Liver (tissue), 9 donors: ENCODE measurements around the gene ALDH1L1. TPM values are rescaled to one million over a fixed set of nuclear protein-coding genes. Genes with fewer than 3 reads are reported as not detected.

Experiments used
- DNase-seq: peaks from one replicate; pipeline ENCODE4 v3.0.0-alpha.2; 2017; ENCODE audit warnings: low spot score
- H3K27ac ChIP-seq, 2 donors: one replicate each; pipeline ENCODE4 v1.7.0; 2013; ENCODE audit warnings: inconsistent platforms in 2 of 2, low read length in 2 of 2, control low read depth in 1 of 2, low read depth in 1 of 2, mild to moderate bottlenecking in 1 of 2
- H3K27me3 ChIP-seq, 4 donors: one replicate each; pipeline versions ENCODE4 v1.6.1 to v1.7.0; 2013; ENCODE audit warnings: low read length in 3 of 4, inconsistent platforms in 1 of 4, mild to moderate bottlenecking in 1 of 4, moderate library complexity in 1 of 4; ENCODE audit not compliant: control insufficient read depth in 4 of 4, insufficient read depth in 4 of 4
- H3K36me3 ChIP-seq, 4 donors: one replicate each; pipeline versions ENCODE4 v1.6.1 to v1.7.0; 2013; ENCODE audit warnings: low read length in 3 of 4, mild to moderate bottlenecking in 3 of 4, low read depth in 1 of 4, moderate library complexity in 1 of 4; ENCODE audit not compliant: control insufficient read depth in 4 of 4, insufficient read depth in 3 of 4
- H3K4me1 ChIP-seq, 4 donors: one replicate each; pipeline versions ENCODE4 v1.6.1 to v1.7.0; 2013; ENCODE audit warnings: low read length in 3 of 4, mild to moderate bottlenecking in 3 of 4, moderate library complexity in 1 of 4; ENCODE audit not compliant: control insufficient read depth in 4 of 4, insufficient read depth in 4 of 4
- H3K4me3 ChIP-seq, 3 donors: one replicate each; pipeline versions ENCODE4 v1.6.1 to v1.7.0; 2013; ENCODE audit warnings: low read length in 3 of 3, control low read depth in 1 of 3, low read depth in 1 of 3, mild to moderate bottlenecking in 1 of 3
- H3K9ac ChIP-seq, 2 donors: one replicate each; pipeline ENCODE4 v1.7.0; 2013; ENCODE audit warnings: low read length in 2 of 2, mild to moderate bottlenecking in 2 of 2, moderate library complexity in 2 of 2, control low read depth in 1 of 2, low read depth in 1 of 2
- H3K9me3 ChIP-seq, 4 donors: one replicate each; pipeline versions ENCODE4 v1.6.1 to v1.7.0; 2013; ENCODE audit warnings: low read length in 3 of 4; ENCODE audit not compliant: control insufficient read depth in 4 of 4
- EGR1 ChIP-seq, 2 donors: IDR thresholded peaks; 2 replicates each; pipeline ENCODE4 v1.6.1; 2016 to 2018; ENCODE audit warnings: antibody characterized with exemption in 2 of 2, low read depth in 2 of 2
- FOXA1 ChIP-seq: IDR thresholded peaks from 2 replicates; pipeline ENCODE4 v1.6.1; 2016; ENCODE audit warnings: antibody characterized with exemption
- FOXA2 ChIP-seq: IDR thresholded peaks from 2 replicates; pipeline ENCODE4 v1.6.1; 2016; ENCODE audit warnings: antibody characterized with exemption
- GABPA ChIP-seq, 2 donors: IDR thresholded peaks in 1 of 2; conservative IDR thresholded peaks in 1 of 2; 2 replicates each; pipeline ENCODE4 v1.6.1; 2016; ENCODE audit warnings: antibody characterized with exemption in 2 of 2, mild to moderate bottlenecking in 1 of 2, moderate library complexity in 1 of 2
- HNF4A ChIP-seq, 2 donors: conservative IDR thresholded peaks; 2 replicates each; pipeline ENCODE4 v1.6.1; 2016; ENCODE audit warnings: antibody characterized with exemption in 2 of 2, mild to moderate bottlenecking in 2 of 2
- JUND ChIP-seq, 2 donors: IDR thresholded peaks; 2 replicates each; pipeline ENCODE4 v1.6.1; 2016; ENCODE audit warnings: antibody characterized with exemption in 2 of 2
- NR2F2 ChIP-seq: IDR thresholded peaks from 2 replicates; pipeline ENCODE4 v1.6.1; 2016; ENCODE audit warnings: antibody characterized with exemption
- RAD21 ChIP-seq, 2 donors: IDR thresholded peaks; 2 replicates each; pipeline ENCODE4 v1.6.1; 2016; ENCODE audit warnings: antibody characterized with exemption in 2 of 2, mild to moderate bottlenecking in 2 of 2
- RXRA ChIP-seq, 2 donors: IDR thresholded peaks; 2 replicates each; pipeline ENCODE4 v1.6.1; 2017 to 2018; ENCODE audit warnings: antibody characterized with exemption in 2 of 2, mild to moderate bottlenecking in 1 of 2
- SP1 ChIP-seq: IDR thresholded peaks from 2 replicates; pipeline ENCODE4 v1.6.1; 2018; ENCODE audit warnings: antibody characterized with exemption, mild to moderate bottlenecking
- TAF1 ChIP-seq: conservative IDR thresholded peaks from 2 replicates; pipeline ENCODE4 v1.6.1; 2016; ENCODE audit warnings: antibody characterized with exemption, mild to moderate bottlenecking
- YY1 ChIP-seq: IDR thresholded peaks from 2 replicates; pipeline ENCODE4 v1.6.1; 2016; ENCODE audit warnings: antibody characterized with exemption, mild to moderate bottlenecking
- WGBS: extraction: QIAGEN DNeasy Blood & Tissue Kit; methylation state at CpG from one replicate; pipeline ENCODE4 v1.1.7; 2013; 5-methylcytosine and 5-hydroxymethylcytosine counted together
- polyA plus RNA-seq, 2 donors: library from polyadenylated mRNA; stranded (reverse) in 1 of 2; unstranded in 1 of 2; fragments of 200-250 nt in 1 of 2; fragments of >200 nt in 1 of 2; fragmentation: Nextera tagmentation in 1 of 2; extraction: Ambion mirVana in 1 of 2; gene quantifications; one replicate each; pipeline versions ENCODE4 v1.2.1 to v1.2.3, GENCODE V29; 2013 to 2015
- total RNA-seq, 2 donors: library from RNA; depleted of rRNA; stranded (reverse); fragments of >200 nt; gene quantifications; one replicate each; pipeline ENCODE4 v1.2.3, GENCODE V29; 2014
- TF ChIP-seq, protein P1 (sequence below): IDR thresholded peaks from 2 replicates; pipeline ENCODE4 v1.6.1; 2016; ENCODE audit warnings: antibody characterized with exemption, mild to moderate bottlenecking
- TF ChIP-seq, protein P2 (sequence below): IDR thresholded peaks from 2 replicates; pipeline ENCODE4 v1.6.1; 2016; ENCODE audit warnings: antibody characterized with exemption
- TF ChIP-seq, protein P3 (sequence below): fragments of 150-350 bp; IDR thresholded peaks from 2 replicates; pipeline ENCODE4 v1.5.1; 2017; ENCODE audit warnings: improper control_type of control experiment, low read depth, low read length; ENCODE audit not compliant: missing input control
- TF ChIP-seq, protein P4 (sequence below): IDR thresholded peaks from 2 replicates; pipeline ENCODE4 v1.6.1; 2016; ENCODE audit warnings: antibody characterized with exemption
- donor health status: healthy.
- donor health status: healthy.
- donor health status: healthy.
- donor health status: healthy.
- donor health status: healthy.

Gene ALDH1L1
- total and polyA plus RNA-seq, 4 donors = 46.7 to 234 (median 147) TPM

DNA sequence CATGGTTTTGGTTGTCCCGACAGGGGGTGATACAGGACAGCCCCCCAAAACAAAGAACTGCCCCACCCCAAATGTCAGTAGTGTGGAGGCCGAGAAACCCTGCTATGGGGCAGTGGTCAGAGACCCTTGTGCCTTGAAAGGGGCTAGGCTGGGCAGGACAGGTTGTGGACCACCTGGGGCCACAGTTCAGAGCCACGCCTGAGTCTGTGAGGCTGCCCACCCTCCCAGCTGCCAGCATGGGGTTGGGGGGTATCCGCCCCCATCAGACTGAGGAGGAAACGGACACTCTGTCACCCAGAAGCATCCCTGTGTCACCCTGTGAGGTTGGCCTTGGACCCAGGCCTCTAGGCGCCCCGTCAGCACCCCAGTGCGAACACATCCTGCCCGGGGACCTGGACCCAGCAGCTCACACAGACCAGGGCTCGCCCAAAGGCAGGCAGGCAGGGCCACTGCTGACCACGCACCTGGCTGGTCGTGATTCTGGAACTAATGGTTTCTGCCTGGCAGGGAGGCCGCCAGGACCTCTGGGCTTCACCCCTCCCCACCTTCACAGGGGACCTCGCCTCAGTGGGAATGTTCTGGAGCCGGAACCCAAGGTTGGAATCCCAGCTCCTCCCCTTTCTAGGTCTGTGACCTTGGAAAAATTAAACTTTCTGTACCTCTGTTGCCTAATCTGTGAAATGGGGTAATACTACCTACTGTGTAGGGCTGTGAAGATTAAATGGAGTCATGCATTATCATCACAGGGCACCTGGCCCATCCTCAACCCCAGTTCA is 97.8 kb downstream of the ALDH1L1 start:
- Histone ChIP-seq H3K27me3 (no peaks in the 10 kb centered on the region), H3K36me3 (no peaks in the 10 kb centered on the region), H3K4me1 (peaks cover 0 to 12% (median 4%) of the 10 kb centered on the region in 4 donors), H3K9ac (no peak overlapping the region), H3K9me3 (no peaks in the 10 kb centered on the region), H3K27ac (no peak overlapping the region), H3K4me3 (no peak overlapping the region)
- DNase-seq = no peak
- 97% methylated on average over 15 of the region's 15 CpGs for WGBS
- TF ChIP-seq, protein P1, sequence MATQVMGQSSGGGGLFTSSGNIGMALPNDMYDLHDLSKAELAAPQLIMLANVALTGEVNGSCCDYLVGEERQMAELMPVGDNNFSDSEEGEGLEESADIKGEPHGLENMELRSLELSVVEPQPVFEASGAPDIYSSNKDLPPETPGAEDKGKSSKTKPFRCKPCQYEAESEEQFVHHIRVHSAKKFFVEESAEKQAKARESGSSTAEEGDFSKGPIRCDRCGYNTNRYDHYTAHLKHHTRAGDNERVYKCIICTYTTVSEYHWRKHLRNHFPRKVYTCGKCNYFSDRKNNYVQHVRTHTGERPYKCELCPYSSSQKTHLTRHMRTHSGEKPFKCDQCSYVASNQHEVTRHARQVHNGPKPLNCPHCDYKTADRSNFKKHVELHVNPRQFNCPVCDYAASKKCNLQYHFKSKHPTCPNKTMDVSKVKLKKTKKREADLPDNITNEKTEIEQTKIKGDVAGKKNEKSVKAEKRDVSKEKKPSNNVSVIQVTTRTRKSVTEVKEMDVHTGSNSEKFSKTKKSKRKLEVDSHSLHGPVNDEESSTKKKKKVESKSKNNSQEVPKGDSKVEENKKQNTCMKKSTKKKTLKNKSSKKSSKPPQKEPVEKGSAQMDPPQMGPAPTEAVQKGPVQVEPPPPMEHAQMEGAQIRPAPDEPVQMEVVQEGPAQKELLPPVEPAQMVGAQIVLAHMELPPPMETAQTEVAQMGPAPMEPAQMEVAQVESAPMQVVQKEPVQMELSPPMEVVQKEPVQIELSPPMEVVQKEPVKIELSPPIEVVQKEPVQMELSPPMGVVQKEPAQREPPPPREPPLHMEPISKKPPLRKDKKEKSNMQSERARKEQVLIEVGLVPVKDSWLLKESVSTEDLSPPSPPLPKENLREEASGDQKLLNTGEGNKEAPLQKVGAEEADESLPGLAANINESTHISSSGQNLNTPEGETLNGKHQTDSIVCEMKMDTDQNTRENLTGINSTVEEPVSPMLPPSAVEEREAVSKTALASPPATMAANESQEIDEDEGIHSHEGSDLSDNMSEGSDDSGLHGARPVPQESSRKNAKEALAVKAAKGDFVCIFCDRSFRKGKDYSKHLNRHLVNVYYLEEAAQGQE = no peak
- TF ChIP-seq FOXA1 = no peak
- TF ChIP-seq EGR1 (IDR thresholded peaks at IDR 0.05; ENCODE audit: low read depth in 2 of 2) = no peak
- no peak for TF ChIP-seq RAD21 (IDR thresholded peaks at IDR 0.05)
- TF ChIP-seq JUND (IDR thresholded peaks at IDR 0.05) = no peak
- TF ChIP-seq TAF1 = no peak
- TF ChIP-seq, protein P2, sequence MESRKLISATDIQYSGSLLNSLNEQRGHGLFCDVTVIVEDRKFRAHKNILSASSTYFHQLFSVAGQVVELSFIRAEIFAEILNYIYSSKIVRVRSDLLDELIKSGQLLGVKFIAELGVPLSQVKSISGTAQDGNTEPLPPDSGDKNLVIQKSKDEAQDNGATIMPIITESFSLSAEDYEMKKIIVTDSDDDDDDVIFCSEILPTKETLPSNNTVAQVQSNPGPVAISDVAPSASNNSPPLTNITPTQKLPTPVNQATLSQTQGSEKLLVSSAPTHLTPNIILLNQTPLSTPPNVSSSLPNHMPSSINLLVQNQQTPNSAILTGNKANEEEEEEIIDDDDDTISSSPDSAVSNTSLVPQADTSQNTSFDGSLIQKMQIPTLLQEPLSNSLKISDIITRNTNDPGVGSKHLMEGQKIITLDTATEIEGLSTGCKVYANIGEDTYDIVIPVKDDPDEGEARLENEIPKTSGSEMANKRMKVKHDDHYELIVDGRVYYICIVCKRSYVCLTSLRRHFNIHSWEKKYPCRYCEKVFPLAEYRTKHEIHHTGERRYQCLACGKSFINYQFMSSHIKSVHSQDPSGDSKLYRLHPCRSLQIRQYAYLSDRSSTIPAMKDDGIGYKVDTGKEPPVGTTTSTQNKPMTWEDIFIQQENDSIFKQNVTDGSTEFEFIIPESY = no peak
- TF ChIP-seq NR2F2 = no peak
- TF ChIP-seq RXRA (IDR thresholded peaks at IDR 0.05) = no peak
- no peak for TF ChIP-seq FOXA2
- TF ChIP-seq GABPA (IDR thresholded peaks at IDR 0.05 in 1 of 2, conservative IDR thresholded peaks at IDR 0.05 in 1 of 2) = no peak
- TF ChIP-seq, protein P3, sequence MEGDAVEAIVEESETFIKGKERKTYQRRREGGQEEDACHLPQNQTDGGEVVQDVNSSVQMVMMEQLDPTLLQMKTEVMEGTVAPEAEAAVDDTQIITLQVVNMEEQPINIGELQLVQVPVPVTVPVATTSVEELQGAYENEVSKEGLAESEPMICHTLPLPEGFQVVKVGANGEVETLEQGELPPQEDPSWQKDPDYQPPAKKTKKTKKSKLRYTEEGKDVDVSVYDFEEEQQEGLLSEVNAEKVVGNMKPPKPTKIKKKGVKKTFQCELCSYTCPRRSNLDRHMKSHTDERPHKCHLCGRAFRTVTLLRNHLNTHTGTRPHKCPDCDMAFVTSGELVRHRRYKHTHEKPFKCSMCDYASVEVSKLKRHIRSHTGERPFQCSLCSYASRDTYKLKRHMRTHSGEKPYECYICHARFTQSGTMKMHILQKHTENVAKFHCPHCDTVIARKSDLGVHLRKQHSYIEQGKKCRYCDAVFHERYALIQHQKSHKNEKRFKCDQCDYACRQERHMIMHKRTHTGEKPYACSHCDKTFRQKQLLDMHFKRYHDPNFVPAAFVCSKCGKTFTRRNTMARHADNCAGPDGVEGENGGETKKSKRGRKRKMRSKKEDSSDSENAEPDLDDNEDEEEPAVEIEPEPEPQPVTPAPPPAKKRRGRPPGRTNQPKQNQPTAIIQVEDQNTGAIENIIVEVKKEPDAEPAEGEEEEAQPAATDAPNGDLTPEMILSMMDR = no peak

DNA sequence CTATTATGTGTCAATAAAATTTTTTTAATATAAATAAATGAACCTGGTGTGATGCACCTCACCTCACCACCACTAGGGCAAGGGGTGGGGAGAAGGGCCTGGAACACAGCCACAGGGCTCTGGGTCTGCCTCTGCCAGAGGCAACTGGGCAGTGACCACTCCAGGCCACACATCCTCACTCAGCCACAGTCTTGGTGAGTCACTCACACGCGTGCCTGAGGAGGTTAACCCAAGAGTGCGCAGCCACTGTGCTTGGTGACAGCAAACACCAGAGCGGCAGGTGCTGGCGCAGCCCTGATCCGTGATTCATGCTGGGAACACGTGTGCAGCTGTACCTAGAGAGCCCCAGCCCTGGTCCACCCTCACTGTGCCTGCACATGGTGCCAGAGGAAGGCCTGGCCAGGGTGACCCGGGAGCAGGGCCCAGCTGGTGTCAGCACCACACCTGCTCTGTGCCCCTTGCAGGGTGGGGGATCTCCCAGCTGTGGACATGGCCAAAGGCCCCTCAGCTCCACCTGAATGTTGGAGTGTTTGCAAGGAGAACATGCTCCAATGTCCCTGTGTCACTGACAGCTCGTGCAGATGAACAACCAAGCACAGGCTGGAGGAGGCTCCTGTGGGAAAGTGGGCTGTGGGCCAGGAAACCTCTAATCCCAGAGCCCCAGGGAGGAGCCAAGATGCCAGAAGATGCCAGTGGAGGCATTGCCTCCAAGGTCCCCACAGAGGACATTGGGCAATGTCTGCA is 98.6 kb downstream of the ALDH1L1 start:
- Histone ChIP-seq H3K36me3 (no peaks in the 10 kb centered on the region), H3K4me3 (no peak overlapping the region), H3K9me3 (no peaks in the 10 kb centered on the region), H3K27ac (peak overlapping the region in 1 of 2 donors; percentile 8), H3K4me1 (peaks cover 0 to 12% (median 4%) of the 10 kb centered on the region in 4 donors), H3K27me3 (no peaks in the 10 kb centered on the region), H3K9ac (no peak overlapping the region)
- no peak for DNase-seq
- WGBS = 92% methylated on average over 9 of the region's 9 CpGs
- no peak for TF ChIP-seq YY1
- no peak for TF ChIP-seq SP1
- TF ChIP-seq, protein P4, sequence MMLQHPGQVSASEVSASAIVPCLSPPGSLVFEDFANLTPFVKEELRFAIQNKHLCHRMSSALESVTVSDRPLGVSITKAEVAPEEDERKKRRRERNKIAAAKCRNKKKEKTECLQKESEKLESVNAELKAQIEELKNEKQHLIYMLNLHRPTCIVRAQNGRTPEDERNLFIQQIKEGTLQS = no peak
- TF ChIP-seq, protein P1 = no peak
- TF ChIP-seq GABPA (IDR thresholded peaks at IDR 0.05 in 1 of 2, conservative IDR thresholded peaks at IDR 0.05 in 1 of 2) = no peak
- no peak for TF ChIP-seq HNF4A (conservative IDR thresholded peaks at IDR 0.05)
- TF ChIP-seq FOXA2 = no peak
- no peak for TF ChIP-seq JUND (IDR thresholded peaks at IDR 0.05)
- TF ChIP-seq TAF1 = no peak
- no peak for TF ChIP-seq FOXA1
